Dermis microvascular lymphatic vessel endothelial cell (primary cell): ENCODE results near the gene TMEM131. TPM values are rescaled to one million over a fixed set of nuclear protein-coding genes. Genes with fewer than 3 reads are reported as not detected.
"Not testable (repeated sequence)": the region's sequence is repeated elsewhere in the genome, so short reads cannot be mapped to it uniquely, and the experiment has no call there.

Source experiments
- DNase-seq, 2 donors: peaks; one replicate each; pipeline versions ENCODE4 v3.0.0 to v3.0.0-alpha.2; 2010; ENCODE audit warnings: low read depth in 2 of 2
- total RNA-seq: library from RNA; depleted of rRNA; stranded (reverse); fragments of >200 nt; gene quantifications from 2 replicates; pipeline ENCODE4 v1.2.1, GENCODE V29; 2014

The TMEM131 gene
- total RNA-seq, 1 donor from 2014 or later, result 9.2 TPM

- no peak for DNase-seq
Observed at GRCh38 chr2:97913846-97914245, 81.9 kb downstream of the TMEM131 start.

- DNase-seq, result no peak
Observed at GRCh38 chr2:97911922-97912575, 83.7 kb downstream of the TMEM131 start.

GRCh38 chr2:97911206-97911921 is 84.4 kb downstream of the TMEM131 start:
- DNase-seq, result no peak

- DNase-seq, result no peak
Observed at GRCh38 chr2:97910403-97911205, 85.1 kb downstream of the TMEM131 start.

GRCh38 chr2:97908208-97908676 is 87.5 kb downstream of the TMEM131 start:
- DNase-seq, result no peak

- DNase-seq, result no peak
Observed at GRCh38 chr2:97907369-97908100, 88.2 kb downstream of the TMEM131 start.

GRCh38 chr2:97906307-97906706 is 89.4 kb downstream of the TMEM131 start:
- DNase-seq, result peak in 1 of 2 donors; percentile 8

- no peak for DNase-seq
Observed at GRCh38 chr2:97905294-97905693, 90.5 kb downstream of the TMEM131 start.

GRCh38 chr2:97901862-97902261 is 93.9 kb downstream of the TMEM131 start:
- no peak for DNase-seq

- peak in 1 of 2 donors; percentile 22 for DNase-seq
Observed at GRCh38 chr2:97900806-97901205, 94.9 kb downstream of the TMEM131 start.

- DNase-seq, result not testable (repeated sequence)
Observed at GRCh38 chr2:97893042-97893441, 102.7 kb downstream of the TMEM131 start.

GRCh38 chr2:97891611-97892010 is 104.1 kb downstream of the TMEM131 start:
- no peak for DNase-seq

- DNase-seq, result no peak
Observed at GRCh38 chr2:97889156-97889555, 106.6 kb downstream of the TMEM131 start.

GRCh38 chr2:97885841-97886240 is 109.9 kb downstream of the TMEM131 start:
- DNase-seq, result no peak

- no peak for DNase-seq
Observed at GRCh38 chr2:97880334-97880733, 115.4 kb downstream of the TMEM131 start.

GRCh38 chr2:97878865-97879264 is 116.9 kb downstream of the TMEM131 start:
- DNase-seq, result no peak

- DNase-seq, result not testable (repeated sequence)
Observed at GRCh38 chr2:97878317-97878716, 117.4 kb downstream of the TMEM131 start.

- DNase-seq, result peak in 1 of 2 donors; percentile 3
Observed at GRCh38 chr2:97871096-97871780, 124.5 kb downstream of the TMEM131 start.

GRCh38 chr2:97870396-97870843 is 125.3 kb downstream of the TMEM131 start:
- peak; percentile 6 to 58 for DNase-seq

- no peak for DNase-seq
Observed at GRCh38 chr2:97869722-97870346, 125.9 kb downstream of the TMEM131 start.
